ENCODE data around the gene CRTC1. TPM values are rescaled to one million over a fixed set of nuclear protein-coding genes. Genes with fewer than 3 reads are reported as not detected.

The CRTC1 gene
- total RNA-seq, 4 donors from 2014 or later: 3.8 to 8.9 (median 6.3) TPM

GRCh38 chr19:18736415-18737336, 53.2 kb downstream of the CRTC1 start:
- no peaks in the 10 kb centered on the region for H3K36me3 ChIP-seq
- H3K27me3 ChIP-seq: no peaks in the 10 kb centered on the region
- TF ChIP-seq POLR2AphosphoS5 (IDR thresholded peaks at IDR 0.05) (no peak), POLR2A (IDR thresholded peaks at IDR 0.05) (no peak), EP300 (IDR thresholded peaks at IDR 0.05) (no peak)
- TF ChIP-seq, protein P1, sequence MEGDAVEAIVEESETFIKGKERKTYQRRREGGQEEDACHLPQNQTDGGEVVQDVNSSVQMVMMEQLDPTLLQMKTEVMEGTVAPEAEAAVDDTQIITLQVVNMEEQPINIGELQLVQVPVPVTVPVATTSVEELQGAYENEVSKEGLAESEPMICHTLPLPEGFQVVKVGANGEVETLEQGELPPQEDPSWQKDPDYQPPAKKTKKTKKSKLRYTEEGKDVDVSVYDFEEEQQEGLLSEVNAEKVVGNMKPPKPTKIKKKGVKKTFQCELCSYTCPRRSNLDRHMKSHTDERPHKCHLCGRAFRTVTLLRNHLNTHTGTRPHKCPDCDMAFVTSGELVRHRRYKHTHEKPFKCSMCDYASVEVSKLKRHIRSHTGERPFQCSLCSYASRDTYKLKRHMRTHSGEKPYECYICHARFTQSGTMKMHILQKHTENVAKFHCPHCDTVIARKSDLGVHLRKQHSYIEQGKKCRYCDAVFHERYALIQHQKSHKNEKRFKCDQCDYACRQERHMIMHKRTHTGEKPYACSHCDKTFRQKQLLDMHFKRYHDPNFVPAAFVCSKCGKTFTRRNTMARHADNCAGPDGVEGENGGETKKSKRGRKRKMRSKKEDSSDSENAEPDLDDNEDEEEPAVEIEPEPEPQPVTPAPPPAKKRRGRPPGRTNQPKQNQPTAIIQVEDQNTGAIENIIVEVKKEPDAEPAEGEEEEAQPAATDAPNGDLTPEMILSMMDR (IDR thresholded peaks at IDR 0.05): no peak
- H3K4me1 ChIP-seq: peaks cover 0 to 42% (median 15%) of the 10 kb centered on the region in 3 donors
- H3K4me3 ChIP-seq: no peak overlapping the region
- 100% methylated on average over 1 to 3 of the region's 27 CpGs for WGBS, 2 donors (ENCODE audit: low coverage in 1 of 2)
- no peak overlapping the region for H3K27ac ChIP-seq
- H3K9me3 ChIP-seq: no peaks in the 10 kb centered on the region
- no peak for ATAC-seq

GRCh38 chr19:18737337-18737953, 54.0 kb downstream of the CRTC1 start:
- TF ChIP-seq POLR2A (IDR thresholded peaks at IDR 0.05): no peak
- TF ChIP-seq, protein P1 (IDR thresholded peaks at IDR 0.05): no peak
- TF ChIP-seq EP300 (IDR thresholded peaks at IDR 0.05): no peak
- no peak for TF ChIP-seq POLR2AphosphoS5 (IDR thresholded peaks at IDR 0.05)
- no peak overlapping the region for H3K4me3 ChIP-seq
- no peak overlapping the region for H3K27ac ChIP-seq
- no peaks in the 10 kb centered on the region for H3K27me3 ChIP-seq
- WGBS, 2 donors (ENCODE audit: low coverage in 1 of 2): 61 to 69% methylated on average over 6 to 10 of the region's 10 CpGs
- H3K36me3 ChIP-seq: no peaks in the 10 kb centered on the region
- peaks cover 0 to 50% (median 22%) of the 10 kb centered on the region in 3 donors for H3K4me1 ChIP-seq
- ATAC-seq: no peak
- H3K9me3 ChIP-seq: no peaks in the 10 kb centered on the region

DNA sequence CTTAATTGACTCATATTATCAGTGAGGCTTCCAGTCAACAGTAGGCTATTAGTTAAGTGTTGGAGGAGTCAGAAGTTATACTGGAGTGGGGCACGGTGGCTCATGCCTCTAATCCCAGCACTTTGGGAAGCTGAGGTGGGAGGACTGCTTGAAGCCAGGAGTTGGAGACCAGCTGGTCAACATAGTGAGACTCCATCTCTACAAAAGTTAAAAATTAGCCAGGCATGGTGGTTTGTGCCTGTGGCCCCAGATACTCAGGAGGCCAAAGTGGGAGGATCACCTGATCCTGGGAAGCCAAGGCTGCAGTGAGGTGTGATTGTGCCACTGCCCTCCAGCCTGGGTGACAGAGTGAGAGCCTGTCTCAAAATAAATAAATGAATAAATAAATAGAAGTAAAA, 54.5 kb downstream of the CRTC1 start:
- TF ChIP-seq POLR2A (IDR thresholded peaks at IDR 0.05): no peak
- TF ChIP-seq, protein P1 (IDR thresholded peaks at IDR 0.05): no peak
- TF ChIP-seq EP300 (IDR thresholded peaks at IDR 0.05): no peak
- TF ChIP-seq POLR2AphosphoS5 (IDR thresholded peaks at IDR 0.05): no peak
- Histone ChIP-seq H3K27me3 (no peaks in the 10 kb centered on the region), H3K36me3 (no peaks in the 10 kb centered on the region), H3K9me3 (no peaks in the 10 kb centered on the region), H3K4me1 (peaks cover 0 to 52% (median 20%) of the 10 kb centered on the region in 3 donors), H3K27ac (no peak overlapping the region), H3K4me3 (no peak overlapping the region)
- no peak for ATAC-seq
- 80% methylated on average over 1 of the region's 1 CpG; no CpG with 5 or more reads in 1 of the 2 donors for WGBS, 2 donors (ENCODE audit: low coverage in 1 of 2)

- no peak overlapping the region for H3K4me3 ChIP-seq
- H3K27me3 ChIP-seq: no peaks in the 10 kb centered on the region
- no peaks in the 10 kb centered on the region for H3K9me3 ChIP-seq
- no peak for ATAC-seq
- 100% methylated on average over 2 of the region's 20 CpGs; no CpG with 5 or more reads in 1 of the 2 donors for WGBS, 2 donors (ENCODE audit: low coverage in 1 of 2)
- peaks cover 0 to 7% of the 10 kb centered on the region in 2 donors for H3K36me3 ChIP-seq
- no peak overlapping the region for H3K27ac ChIP-seq
- TF ChIP-seq POLR2AphosphoS5 (IDR thresholded peaks at IDR 0.05): no peak
- no peak for TF ChIP-seq POLR2A (IDR thresholded peaks at IDR 0.05)
- no peak for TF ChIP-seq EP300 (IDR thresholded peaks at IDR 0.05)
- TF ChIP-seq, protein P1 (IDR thresholded peaks at IDR 0.05): no peak
- peaks cover 0 to 49% (median 12%) of the 10 kb centered on the region in 3 donors for H3K4me1 ChIP-seq
These were observed 55.6 kb downstream of the CRTC1 start for GRCh38 chr19:18738961-18739690.

All from gastroesophageal sphincter (tissue), 4 donors.